GM23338 (cell line): ENCODE measurements around the gene C1QL4. TPM values are rescaled to one million over a fixed set of nuclear protein-coding genes. Genes with fewer than 3 reads are reported as not detected.

Experiments used
- ATAC-seq: fragments of 200-7000 bp; cut with Tn5 transposase; 3 replicates; pipeline ENCODE4 v1.9.1; 2020
- DNase-seq: peaks from one replicate; pipeline ENCODE4 v3.0.0-alpha.2; 2015; ENCODE audit warnings: low spot score
- H2AFZ ChIP-seq: fragments of 200-600 bp; sonication (generic); 2 replicates; pipeline ENCODE4 v1.8.0; 2016; ENCODE audit warnings: antibody characterized with exemption, mild to moderate bottlenecking, moderate library complexity
- H3F3A ChIP-seq: fragments of 200-600 bp; sonication (generic); replicated peaks from 2 replicates; pipeline ENCODE4 v1.8.0; 2017; ENCODE audit warnings: antibody characterized with exemption, mixed run types, low read depth
- H3K27ac ChIP-seq: fragments of 200-600 bp; sonication (generic); 2 replicates; pipeline ENCODE4 v1.6.1; 2016; ENCODE audit warnings: low read depth
- H3K27me3 ChIP-seq: fragments of 200-600 bp; sonication (generic); 2 replicates; pipeline ENCODE4 v1.8.0; 2016; ENCODE audit warnings: mild to moderate bottlenecking, mixed run types, moderate library complexity; ENCODE audit not compliant: insufficient read depth
- H3K36me3 ChIP-seq: fragments of 200-600 bp; sonication (generic); 2 replicates; pipeline ENCODE4 v1.8.0; 2016; ENCODE audit warnings: mild to moderate bottlenecking; ENCODE audit not compliant: insufficient read depth
- H3K4me1 ChIP-seq: fragments of 200-600 bp; sonication (generic); 2 replicates; pipeline ENCODE4 v1.8.0; 2016; ENCODE audit warnings: mild to moderate bottlenecking, moderate library complexity; ENCODE audit not compliant: insufficient read depth
- H3K4me2 ChIP-seq: fragments of 200-600 bp; sonication (generic); 2 replicates; pipeline ENCODE4 v1.7.1; 2017; ENCODE audit warnings: mixed run types
- H3K4me3 ChIP-seq: fragments of 200-600 bp; sonication (generic); 2 replicates; pipeline ENCODE4 v1.6.1; 2016; ENCODE audit warnings: mixed run types
- H3K79me2 ChIP-seq: fragments of 200-600 bp; sonication (generic); replicated peaks from 2 replicates; pipeline ENCODE4 v1.8.0; 2017; ENCODE audit warnings: mild to moderate bottlenecking; ENCODE audit not compliant: insufficient read depth
- H3K9me2 ChIP-seq: fragments of 200-600 bp; sonication (generic); 2 replicates; pipeline ENCODE4 v1.8.0; 2017; ENCODE audit not compliant: insufficient read depth
- H4K20me1 ChIP-seq: fragments of 200-600 bp; sonication (generic); replicated peaks from 2 replicates; pipeline ENCODE4 v1.8.0; 2017; ENCODE audit warnings: mild to moderate bottlenecking; ENCODE audit not compliant: insufficient read depth
- H3K27ac Mint-ChIP-seq: 2 replicates; pipeline ENCODE4 v1.8.0; 2020; ENCODE audit warnings: inconsistent platforms, mild to moderate bottlenecking, moderate library complexity, mixed read lengths
- H3K27me3 Mint-ChIP-seq: 3 replicates; pipeline ENCODE4 v1.8.0; 2022; ENCODE audit warnings: low read depth, mild to moderate bottlenecking, moderate library complexity, mixed read lengths, inconsistent platforms; ENCODE audit not compliant: insufficient read depth, poor library complexity
- H3K36me3 Mint-ChIP-seq: 3 replicates; pipeline ENCODE4 v1.8.0; 2021; ENCODE audit warnings: low read depth, mild to moderate bottlenecking, inconsistent platforms, moderate library complexity, mixed read lengths
- H3K4me1 Mint-ChIP-seq: 3 replicates; pipeline ENCODE4 v1.8.0; 2020; ENCODE audit warnings: mild to moderate bottlenecking, inconsistent platforms, mixed read lengths
- H3K4me3 Mint-ChIP-seq: 3 replicates; pipeline ENCODE4 v1.8.0; 2021; ENCODE audit warnings: moderate library complexity, mild to moderate bottlenecking, inconsistent platforms, mixed read lengths
- H3K9me3 Mint-ChIP-seq: 3 replicates; pipeline ENCODE4 v1.8.0; 2020; ENCODE audit warnings: moderate library complexity, mild to moderate bottlenecking, inconsistent platforms, mixed read lengths
- CREB1 ChIP-seq: fragments of 250-450 bp; sonication (Bioruptor Pico); IDR thresholded peaks from 2 replicates; pipeline ENCODE4 v1.5.0; 2020; ENCODE audit warnings: low read depth, mild to moderate bottlenecking, moderate library complexity
- EZH2 ChIP-seq: fragments of 200-600 bp; sonication (generic); IDR thresholded peaks from one replicate; pipeline ENCODE4 v1.8.0; 2017; ENCODE audit warnings: antibody characterized with exemption, mild to moderate bottlenecking, low read depth; ENCODE audit not compliant: unreplicated experiment
- EZH2phosphoT487 ChIP-seq: fragments of 200-600 bp; sonication (generic); IDR thresholded peaks from one replicate; pipeline ENCODE4 v1.8.1; 2018; ENCODE audit warnings: antibody characterized with exemption; ENCODE audit not compliant: unreplicated experiment
- NANOG ChIP-seq: IDR thresholded peaks from 2 replicates; pipeline ENCODE4 v1.6.1; 2016; ENCODE audit warnings: antibody characterized with exemption, borderline replicate concordance
- POLR2AphosphoS5 ChIP-seq: IDR thresholded peaks from 2 replicates; pipeline ENCODE4 v1.6.1; 2016; ENCODE audit warnings: antibody characterized with exemption, low read depth
- ZNF331 ChIP-seq: fragments of 250-450 bp; sonication (Bioruptor Pico); IDR thresholded peaks from 2 replicates; pipeline ENCODE4 v1.5.0; 2020; ENCODE audit warnings: low read depth, mild to moderate bottlenecking, moderate library complexity
- polyA plus RNA-seq: library from polyadenylated mRNA; unstranded; fragments of >200 nt; fragmentation: Nextera tagmentation; extraction: Ambion mirVana; gene quantifications from 2 replicates; pipeline ENCODE4 v1.2.1, GENCODE V29; 2016
- total RNA-seq: library from RNA; depleted of rRNA; stranded (reverse); fragments of >200 nt; shearing (Covaris generic); gene quantifications from 2 replicates; pipeline ENCODE4 v1.2.3, GENCODE V29; 2014
- TF ChIP-seq, protein P1 (sequence below): fragments of 250-450 bp; sonication (Bioruptor Pico); IDR thresholded peaks from 2 replicates; pipeline ENCODE4 v1.5.0; 2020; ENCODE audit warnings: mild to moderate bottlenecking, moderate library complexity
- TF ChIP-seq, protein P2 (sequence below): IDR thresholded peaks from one replicate; pipeline ENCODE4 v1.6.1; 2018; ENCODE audit warnings: antibody characterized with exemption; ENCODE audit not compliant: unreplicated experiment
- TF ChIP-seq, protein P3 (sequence below), 2 experiments: fragments of 200-600 bp in 1 of 2; sonication (generic) in 1 of 2; conservative IDR thresholded peaks; 2 replicates each; pipeline versions ENCODE4 v1.5.1 to v1.6.1; 2016 to 2017; ENCODE audit warnings: antibody characterized with exemption in 2 of 2, low read depth in 2 of 2, mild to moderate bottlenecking in 2 of 2, moderate library complexity in 1 of 2

Gene C1QL4
- total and polyA plus RNA-seq, 2 experiments from 2014 or later, result not detected

DNA sequence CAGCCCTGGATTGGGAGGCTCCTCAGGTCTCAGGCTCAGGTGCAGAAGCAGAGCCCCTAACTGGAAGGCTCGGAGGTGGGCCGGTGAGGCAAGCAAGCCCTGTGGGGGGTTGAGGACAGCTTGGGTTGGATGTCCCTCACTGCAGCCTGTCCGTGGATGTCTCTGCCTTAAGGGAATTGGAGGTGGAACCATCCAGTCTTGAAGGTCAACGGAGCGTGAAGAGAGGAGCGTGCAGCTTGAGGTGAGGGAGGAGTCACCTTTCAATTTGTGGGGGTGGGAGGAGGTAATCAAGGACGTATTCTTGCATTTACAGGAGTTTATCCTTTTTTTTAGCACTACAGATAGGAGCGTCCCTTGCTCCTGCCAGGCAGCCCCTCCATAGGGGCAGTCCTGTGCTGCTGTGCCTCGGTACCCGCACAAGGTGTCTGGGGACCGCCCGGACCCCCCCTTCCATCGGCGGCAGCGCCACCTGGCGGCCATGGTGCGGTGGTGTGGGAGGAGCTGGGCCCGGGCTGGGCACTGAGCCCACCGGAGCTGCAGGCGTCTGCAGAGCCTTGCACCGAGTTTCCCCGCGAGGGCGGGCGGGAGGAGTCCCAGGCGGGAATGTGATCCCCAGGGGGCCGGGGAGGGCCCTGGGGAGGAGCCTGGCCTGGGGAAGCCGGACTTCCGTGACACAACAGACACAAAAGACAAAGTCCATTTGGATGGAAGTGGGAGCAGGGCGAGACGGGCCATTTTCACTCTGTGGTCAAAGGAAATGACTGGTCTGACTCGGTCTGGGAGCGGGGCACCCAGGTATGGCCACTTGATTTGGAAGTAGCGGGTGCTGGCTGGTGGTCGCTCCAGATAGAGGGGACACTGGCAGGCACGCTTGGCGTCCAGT, 10.6 kb upstream of the C1QL4 start:
- TF ChIP-seq, protein P1, sequence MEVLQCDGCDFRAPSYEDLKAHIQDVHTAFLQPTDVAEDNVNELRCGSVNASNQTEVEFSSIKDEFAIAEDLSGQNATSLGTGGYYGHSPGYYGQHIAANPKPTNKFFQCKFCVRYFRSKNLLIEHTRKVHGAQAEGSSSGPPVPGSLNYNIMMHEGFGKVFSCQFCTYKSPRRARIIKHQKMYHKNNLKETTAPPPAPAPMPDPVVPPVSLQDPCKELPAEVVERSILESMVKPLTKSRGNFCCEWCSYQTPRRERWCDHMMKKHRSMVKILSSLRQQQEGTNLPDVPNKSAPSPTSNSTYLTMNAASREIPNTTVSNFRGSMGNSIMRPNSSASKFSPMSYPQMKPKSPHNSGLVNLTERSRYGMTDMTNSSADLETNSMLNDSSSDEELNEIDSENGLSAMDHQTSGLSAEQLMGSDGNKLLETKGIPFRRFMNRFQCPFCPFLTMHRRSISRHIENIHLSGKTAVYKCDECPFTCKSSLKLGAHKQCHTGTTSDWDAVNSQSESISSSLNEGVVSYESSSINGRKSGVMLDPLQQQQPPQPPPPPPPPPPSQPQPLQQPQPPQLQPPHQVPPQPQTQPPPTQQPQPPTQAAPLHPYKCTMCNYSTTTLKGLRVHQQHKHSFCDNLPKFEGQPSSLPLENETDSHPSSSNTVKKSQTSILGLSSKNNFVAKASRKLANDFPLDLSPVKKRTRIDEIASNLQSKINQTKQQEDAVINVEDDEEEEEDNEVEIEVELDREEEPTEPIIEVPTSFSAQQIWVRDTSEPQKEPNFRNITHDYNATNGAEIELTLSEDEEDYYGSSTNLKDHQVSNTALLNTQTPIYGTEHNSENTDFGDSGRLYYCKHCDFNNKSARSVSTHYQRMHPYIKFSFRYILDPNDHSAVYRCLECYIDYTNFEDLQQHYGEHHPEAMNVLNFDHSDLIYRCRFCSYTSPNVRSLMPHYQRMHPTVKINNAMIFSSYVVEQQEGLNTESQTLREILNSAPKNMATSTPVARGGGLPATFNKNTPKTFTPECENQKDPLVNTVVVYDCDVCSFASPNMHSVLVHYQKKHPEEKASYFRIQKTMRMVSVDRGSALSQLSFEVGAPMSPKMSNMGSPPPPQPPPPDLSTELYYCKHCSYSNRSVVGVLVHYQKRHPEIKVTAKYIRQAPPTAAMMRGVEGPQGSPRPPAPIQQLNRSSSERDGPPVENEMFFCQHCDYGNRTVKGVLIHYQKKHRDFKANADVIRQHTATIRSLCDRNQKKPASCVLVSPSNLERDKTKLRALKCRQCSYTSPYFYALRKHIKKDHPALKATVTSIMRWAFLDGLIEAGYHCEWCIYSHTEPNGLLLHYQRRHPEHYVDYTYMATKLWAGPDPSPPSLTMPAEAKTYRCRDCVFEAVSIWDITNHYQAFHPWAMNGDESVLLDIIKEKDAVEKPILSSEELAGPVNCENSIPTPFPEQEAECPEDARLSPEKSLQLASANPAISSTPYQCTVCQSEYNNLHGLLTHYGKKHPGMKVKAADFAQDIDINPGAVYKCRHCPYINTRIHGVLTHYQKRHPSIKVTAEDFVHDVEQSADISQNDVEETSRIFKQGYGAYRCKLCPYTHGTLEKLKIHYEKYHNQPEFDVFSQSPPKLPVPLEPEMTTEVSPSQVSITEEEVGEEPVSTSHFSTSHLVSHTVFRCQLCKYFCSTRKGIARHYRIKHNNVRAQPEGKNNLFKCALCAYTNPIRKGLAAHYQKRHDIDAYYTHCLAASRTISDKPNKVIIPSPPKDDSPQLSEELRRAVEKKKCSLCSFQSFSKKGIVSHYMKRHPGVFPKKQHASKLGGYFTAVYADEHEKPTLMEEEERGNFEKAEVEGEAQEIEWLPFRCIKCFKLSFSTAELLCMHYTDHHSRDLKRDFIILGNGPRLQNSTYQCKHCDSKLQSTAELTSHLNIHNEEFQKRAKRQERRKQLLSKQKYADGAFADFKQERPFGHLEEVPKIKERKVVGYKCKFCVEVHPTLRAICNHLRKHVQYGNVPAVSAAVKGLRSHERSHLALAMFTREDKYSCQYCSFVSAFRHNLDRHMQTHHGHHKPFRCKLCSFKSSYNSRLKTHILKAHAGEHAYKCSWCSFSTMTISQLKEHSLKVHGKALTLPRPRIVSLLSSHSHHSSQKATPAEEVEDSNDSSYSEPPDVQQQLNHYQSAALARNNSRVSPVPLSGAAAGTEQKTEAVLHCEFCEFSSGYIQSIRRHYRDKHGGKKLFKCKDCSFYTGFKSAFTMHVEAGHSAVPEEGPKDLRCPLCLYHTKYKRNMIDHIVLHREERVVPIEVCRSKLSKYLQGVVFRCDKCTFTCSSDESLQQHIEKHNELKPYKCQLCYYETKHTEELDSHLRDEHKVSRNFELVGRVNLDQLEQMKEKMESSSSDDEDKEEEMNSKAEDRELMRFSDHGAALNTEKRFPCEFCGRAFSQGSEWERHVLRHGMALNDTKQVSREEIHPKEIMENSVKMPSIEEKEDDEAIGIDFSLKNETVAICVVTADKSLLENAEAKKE (CRISPR knock-in tag), result no peak
- TF ChIP-seq, protein P2, sequence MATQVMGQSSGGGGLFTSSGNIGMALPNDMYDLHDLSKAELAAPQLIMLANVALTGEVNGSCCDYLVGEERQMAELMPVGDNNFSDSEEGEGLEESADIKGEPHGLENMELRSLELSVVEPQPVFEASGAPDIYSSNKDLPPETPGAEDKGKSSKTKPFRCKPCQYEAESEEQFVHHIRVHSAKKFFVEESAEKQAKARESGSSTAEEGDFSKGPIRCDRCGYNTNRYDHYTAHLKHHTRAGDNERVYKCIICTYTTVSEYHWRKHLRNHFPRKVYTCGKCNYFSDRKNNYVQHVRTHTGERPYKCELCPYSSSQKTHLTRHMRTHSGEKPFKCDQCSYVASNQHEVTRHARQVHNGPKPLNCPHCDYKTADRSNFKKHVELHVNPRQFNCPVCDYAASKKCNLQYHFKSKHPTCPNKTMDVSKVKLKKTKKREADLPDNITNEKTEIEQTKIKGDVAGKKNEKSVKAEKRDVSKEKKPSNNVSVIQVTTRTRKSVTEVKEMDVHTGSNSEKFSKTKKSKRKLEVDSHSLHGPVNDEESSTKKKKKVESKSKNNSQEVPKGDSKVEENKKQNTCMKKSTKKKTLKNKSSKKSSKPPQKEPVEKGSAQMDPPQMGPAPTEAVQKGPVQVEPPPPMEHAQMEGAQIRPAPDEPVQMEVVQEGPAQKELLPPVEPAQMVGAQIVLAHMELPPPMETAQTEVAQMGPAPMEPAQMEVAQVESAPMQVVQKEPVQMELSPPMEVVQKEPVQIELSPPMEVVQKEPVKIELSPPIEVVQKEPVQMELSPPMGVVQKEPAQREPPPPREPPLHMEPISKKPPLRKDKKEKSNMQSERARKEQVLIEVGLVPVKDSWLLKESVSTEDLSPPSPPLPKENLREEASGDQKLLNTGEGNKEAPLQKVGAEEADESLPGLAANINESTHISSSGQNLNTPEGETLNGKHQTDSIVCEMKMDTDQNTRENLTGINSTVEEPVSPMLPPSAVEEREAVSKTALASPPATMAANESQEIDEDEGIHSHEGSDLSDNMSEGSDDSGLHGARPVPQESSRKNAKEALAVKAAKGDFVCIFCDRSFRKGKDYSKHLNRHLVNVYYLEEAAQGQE, result no peak
- TF ChIP-seq EZH2phosphoT487, result peak; percentile 15
- TF ChIP-seq, protein P3, sequence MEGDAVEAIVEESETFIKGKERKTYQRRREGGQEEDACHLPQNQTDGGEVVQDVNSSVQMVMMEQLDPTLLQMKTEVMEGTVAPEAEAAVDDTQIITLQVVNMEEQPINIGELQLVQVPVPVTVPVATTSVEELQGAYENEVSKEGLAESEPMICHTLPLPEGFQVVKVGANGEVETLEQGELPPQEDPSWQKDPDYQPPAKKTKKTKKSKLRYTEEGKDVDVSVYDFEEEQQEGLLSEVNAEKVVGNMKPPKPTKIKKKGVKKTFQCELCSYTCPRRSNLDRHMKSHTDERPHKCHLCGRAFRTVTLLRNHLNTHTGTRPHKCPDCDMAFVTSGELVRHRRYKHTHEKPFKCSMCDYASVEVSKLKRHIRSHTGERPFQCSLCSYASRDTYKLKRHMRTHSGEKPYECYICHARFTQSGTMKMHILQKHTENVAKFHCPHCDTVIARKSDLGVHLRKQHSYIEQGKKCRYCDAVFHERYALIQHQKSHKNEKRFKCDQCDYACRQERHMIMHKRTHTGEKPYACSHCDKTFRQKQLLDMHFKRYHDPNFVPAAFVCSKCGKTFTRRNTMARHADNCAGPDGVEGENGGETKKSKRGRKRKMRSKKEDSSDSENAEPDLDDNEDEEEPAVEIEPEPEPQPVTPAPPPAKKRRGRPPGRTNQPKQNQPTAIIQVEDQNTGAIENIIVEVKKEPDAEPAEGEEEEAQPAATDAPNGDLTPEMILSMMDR (conservative IDR thresholded peaks at IDR 0.05; ENCODE audit: low read depth in 2 of 2), result peak; percentile 91 to 92
- TF ChIP-seq CREB1 (CRISPR knock-in tag), result no peak
- TF ChIP-seq EZH2, result peak; percentile 37
- peak; percentile 85 for TF ChIP-seq ZNF331
- TF ChIP-seq POLR2AphosphoS5, result no peak
- no peak for TF ChIP-seq NANOG
- no peaks in the 10 kb centered on the region for H3K9me2 ChIP-seq
- H2AFZ ChIP-seq, result peak overlapping the region; percentile 88
- no peaks in the 10 kb centered on the region for H3K36me3 ChIP-seq
- H3K4me3 ChIP-seq, result peak overlapping the region; percentile 63
- peaks cover 24% of the 10 kb centered on the region for H3K4me1 Mint-ChIP-seq
- H3K27ac ChIP-seq, result no peak overlapping the region
- H3K27ac Mint-ChIP-seq, result no peak overlapping the region
- no peaks in the 10 kb centered on the region for H3K79me2 ChIP-seq
- ATAC-seq (peak; percentile 79), DNase-seq (peak; percentile 83)
- H3F3A ChIP-seq, result peaks cover 15% of the 10 kb centered on the region
- H3K4me1 ChIP-seq, result peaks cover 17% of the 10 kb centered on the region; the same call in 1 of the 2 replicates
- H3K4me3 Mint-ChIP-seq, result peak overlapping the region; percentile 74
- H3K36me3 Mint-ChIP-seq, result no peaks in the 10 kb centered on the region
- H3K27me3 Mint-ChIP-seq, result peaks cover 74% of the 10 kb centered on the region
- peaks cover 18% of the 10 kb centered on the region for H4K20me1 ChIP-seq
- peaks cover 93% of the 10 kb centered on the region for H3K27me3 ChIP-seq
- peaks cover 6% of the 10 kb centered on the region; the same call in 2 of the 3 replicates for H3K9me3 Mint-ChIP-seq
- peak overlapping the region; percentile 79 for H3K4me2 ChIP-seq
